Adrenal gland (tissue), 12 donors: ENCODE data around the gene PRELID3B. TPM values are rescaled to one million over a fixed set of nuclear protein-coding genes. Genes with fewer than 3 reads are reported as not detected.

Experiments used
- DNase-seq, 7 donors: peaks; one replicate each; pipeline ENCODE4 v3.0.0-alpha.2; 2019 to 2020
- H3K27ac ChIP-seq, 5 donors: fragments of 200-600 bp; sonication (generic) in 4 of 5; 1 replicate in 3 of 5; 2 replicates in 2 of 5; pipeline versions ENCODE4 v1.5.1 to v1.8.0; 2016 to 2020; ENCODE audit warnings: mild to moderate bottlenecking in 1 of 5
- H3K27me3 ChIP-seq: fragments of 200-600 bp; 2 replicates; pipeline ENCODE4 v1.8.0; 2021
- H3K36me3 ChIP-seq, 2 donors: fragments of 200-600 bp; replicated peaks in 1 of 2; 1 replicate in 1 of 2; 2 replicates in 1 of 2; pipeline versions ENCODE4 v1.5.1 to v1.8.0; 2018 to 2022
- H3K4me1 ChIP-seq, 2 donors: fragments of 200-600 bp; replicated peaks in 1 of 2; 1 replicate in 1 of 2; 2 replicates in 1 of 2; pipeline versions ENCODE4 v1.5.1 to v1.8.0; 2018 to 2021
- H3K4me3 ChIP-seq, 4 donors: fragments of 200-600 bp; sonication (generic) in 3 of 4; one replicate each; pipeline ENCODE4 v1.5.1; 2016 to 2018
- H3K9me3 ChIP-seq, 3 donors: fragments of 200-600 bp; sonication (generic) in 1 of 3; replicated peaks in 1 of 3; 1 replicate in 2 of 3; 2 replicates in 1 of 3; pipeline versions ENCODE4 v1.5.1 to v1.8.0; 2016 to 2021
- CTCF ChIP-seq, 6 experiments: fragments of 450-650 bp in 4 of 6; fragments of 200-600 bp in 2 of 6; sonication (generic) in 1 of 6; IDR thresholded peaks; 1 replicate in 5 of 6; 2 replicates in 1 of 6; pipeline versions ENCODE4 v1.5.1 to v1.8.0; 2016 to 2021; ENCODE audit warnings: antibody characterized with exemption in 6 of 6, mild to moderate bottlenecking in 2 of 6, moderate library complexity in 1 of 6
- POLR2A ChIP-seq, 2 donors: fragments of 450-650 bp; IDR thresholded peaks; one replicate each; pipeline ENCODE4 v1.6.1; 2017; ENCODE audit warnings: antibody characterized with exemption in 2 of 2, mild to moderate bottlenecking in 2 of 2, moderate library complexity in 1 of 2
- WGBS, 4 donors: extraction: QIAGEN DNeasy Blood & Tissue Kit in 2 of 4; methylation state at CpG; one replicate each; pipeline versions ENCODE4 v1.1.5 to v1.1.7; 2013 to 2017; 5-methylcytosine and 5-hydroxymethylcytosine counted together
- intact Hi-C, 2 donors: fragments of 100-400 bp; cut with DNase I; formaldehyde crosslinking; loops; one replicate each; pipeline versions ENCODE4 v1.14.1 to v1.15.0; 2022 to 2023
- polyA plus RNA-seq, 3 donors: library from polyadenylated mRNA; stranded (reverse); fragments of 200-250 nt in 2 of 3; fragments of 350-450 nt in 1 of 3; fragmentation: Illumina TruSeq in 1 of 3; extraction: RNeasy Lipid Tissue Mini Kit (QIAGEN cat#74804) in 1 of 3; gene quantifications; one replicate each; pipeline ENCODE4 v1.2.3, GENCODE V29; 2013 to 2014
- total RNA-seq, 9 donors: library from RNA; depleted of rRNA in 4 of 9; stranded (reverse); fragments of >200 nt in 4 of 9; fragments of 120-200 nt in 1 of 9; fragmentation: NEBNext Ultra II Directional in 1 of 9; extraction: Animal tissue kit (Norgen Biotek cat#: 25700) in 1 of 9; gene quantifications; one replicate each; pipeline versions ENCODE4 v1.1.0 to v1.2.4, GENCODE V29; 2013 to 2023
- donor health status: healthy with polysubstance abuse.
- donor health status: Bipolar disorder and iron deficiency.
- donor health status: DM: yes; HTN: yes; CAD: no.
- donor health status: DM: no; HTN: no; CAD: no.
- donor health status: DM: no; HTN: no; CAD: no.
- donor health status: DM: yes; HTN: yes; CAD: no.

Gene PRELID3B
- total and polyA plus RNA-seq, 12 donors, result 13.3 to 119 (median 47.8) TPM

GRCh38 chr20:58997141-58997770, 45.3 kb downstream of the PRELID3B start:
- Histone ChIP-seq H3K9me3 (no peaks in the 10 kb centered on the region), H3K27me3 (no peaks in the 10 kb centered on the region), H3K4me3 (no peak overlapping the region), H3K27ac (no peak overlapping the region), H3K4me1 (no peaks in the 10 kb centered on the region), H3K36me3 (peaks cover 0 to 85% of the 10 kb centered on the region in 2 donors)
- WGBS, 4 donors, result 91 to 95% (median 92%) methylated on average over 24 of the region's 24 CpGs
- intact Hi-C loops, result no loop called here
- DNase-seq, result no peak
- no peak for TF ChIP-seq CTCF (IDR thresholded peaks at IDR 0.05)
- TF ChIP-seq POLR2A (IDR thresholded peaks at IDR 0.05), result no peak

DNA sequence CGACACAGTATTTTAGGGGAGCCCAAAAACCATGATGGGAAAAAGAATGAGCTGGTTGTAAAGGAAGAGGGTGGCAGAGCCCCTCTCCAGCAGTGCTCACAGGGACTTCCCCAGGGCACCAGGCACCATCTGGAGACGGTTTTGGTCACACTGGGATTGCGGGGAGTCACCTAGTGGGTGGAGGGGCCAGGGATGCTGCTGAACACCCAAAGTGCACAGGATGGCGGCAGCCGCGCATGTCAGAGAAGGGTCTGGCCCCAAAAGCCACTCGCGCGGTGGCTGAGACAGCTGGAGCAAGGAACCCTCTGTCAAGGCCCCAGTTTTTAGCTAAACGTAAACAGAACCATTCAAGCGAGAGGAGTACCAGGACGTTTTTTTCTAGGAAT, 46.4 kb downstream of the PRELID3B start:
- DNase-seq, result no peak
- intact Hi-C loops, result no loop called here
- Histone ChIP-seq H3K27ac (no peak overlapping the region), H3K27me3 (no peaks in the 10 kb centered on the region), H3K36me3 (peaks cover 0 to 87% of the 10 kb centered on the region in 2 donors), H3K4me3 (no peak overlapping the region), H3K9me3 (no peaks in the 10 kb centered on the region), H3K4me1 (no peaks in the 10 kb centered on the region)
- 89 to 92% (median 91%) methylated on average over 12 of the region's 12 CpGs for WGBS, 4 donors
- TF ChIP-seq POLR2A (IDR thresholded peaks at IDR 0.05) (no peak), CTCF (IDR thresholded peaks at IDR 0.05) (no peak)

DNA sequence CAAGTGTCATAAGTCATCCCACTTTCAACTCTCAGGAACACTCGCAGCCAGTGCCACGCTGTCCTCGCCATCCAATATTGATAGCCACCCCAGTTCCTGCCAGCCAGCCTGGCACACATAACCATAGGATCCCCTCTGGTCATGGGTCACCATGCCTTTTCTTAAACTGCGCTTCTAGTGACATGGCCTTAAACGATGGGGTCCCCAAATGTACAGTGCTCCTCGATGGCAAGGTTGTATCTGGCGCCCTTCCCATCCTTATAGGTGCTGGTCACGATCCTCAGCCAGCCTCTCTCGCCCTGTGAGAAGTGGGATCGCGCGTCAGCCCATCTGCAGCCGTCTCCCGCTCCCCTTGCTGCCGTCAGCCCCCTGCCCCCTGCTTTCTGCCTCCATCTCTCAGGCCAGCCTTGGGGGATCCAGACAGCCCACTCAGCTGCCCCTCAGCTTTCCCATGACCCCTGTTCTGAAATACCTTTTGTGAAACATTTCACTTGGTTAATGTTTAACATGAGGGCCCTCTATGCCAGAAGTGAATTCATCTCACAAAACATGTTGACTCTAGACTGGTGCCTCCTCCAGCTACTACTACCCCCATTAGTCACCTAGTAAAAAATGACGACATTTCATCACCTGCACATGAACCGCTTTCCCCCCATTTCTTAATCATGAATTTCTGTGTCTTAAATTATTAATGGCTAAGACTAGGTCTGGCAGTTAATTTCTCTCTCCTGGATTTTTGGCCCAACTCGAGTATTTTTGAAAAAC, 46.9 kb downstream of the PRELID3B start:
- TF ChIP-seq POLR2A (IDR thresholded peaks at IDR 0.05) (no peak), CTCF (IDR thresholded peaks at IDR 0.05) (no peak)
- Histone ChIP-seq H3K4me1 (no peaks in the 10 kb centered on the region), H3K27ac (no peak overlapping the region), H3K9me3 (no peaks in the 10 kb centered on the region), H3K4me3 (no peak overlapping the region), H3K27me3 (no peaks in the 10 kb centered on the region), H3K36me3 (peaks cover 0 to 89% of the 10 kb centered on the region in 2 donors)
- no peak for DNase-seq
- 77 to 88% (median 87%) methylated on average over 14 to 18 of the region's 18 CpGs for WGBS, 4 donors
- intact Hi-C loops, result no loop called here

DNA sequence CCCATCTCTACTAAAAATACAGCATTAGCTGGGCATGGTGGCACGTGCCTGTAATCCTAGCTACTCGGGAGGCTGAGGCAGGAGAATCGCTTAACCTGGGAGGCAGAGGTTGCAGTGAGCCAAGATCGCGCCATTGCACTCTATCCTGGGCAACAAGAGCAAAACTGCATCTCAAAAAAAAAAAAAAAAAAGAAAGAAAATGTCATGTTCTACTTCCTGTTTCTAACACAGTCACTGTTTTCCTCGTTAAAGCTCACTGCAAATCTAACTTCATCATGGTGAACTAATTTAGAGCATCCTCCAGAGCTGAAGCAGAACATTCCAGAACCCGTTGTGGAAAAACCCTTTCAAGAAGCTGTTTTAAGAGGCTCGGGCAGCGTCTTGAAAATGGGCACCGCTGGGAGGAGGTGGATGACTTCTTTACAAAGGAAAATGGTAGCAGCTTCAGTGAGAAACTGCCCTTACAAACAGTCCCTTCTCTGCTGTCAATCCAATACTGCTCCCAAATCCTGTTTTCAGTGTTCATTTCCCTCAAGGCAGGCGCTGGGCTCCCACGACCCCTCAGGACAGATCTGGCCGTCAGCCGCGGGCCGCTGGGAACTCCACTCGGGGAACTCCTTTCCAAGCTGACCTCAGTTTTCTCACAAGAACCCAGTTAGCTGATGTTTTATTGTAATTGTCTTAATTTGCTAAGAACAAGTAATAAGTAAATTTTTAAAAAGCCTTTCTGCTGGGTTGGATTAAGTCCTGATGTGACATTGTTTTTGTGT, 48.0 kb downstream of the PRELID3B start:
- DNase-seq, result no peak
- no peaks in the 10 kb centered on the region for H3K4me1 ChIP-seq
- H3K27ac ChIP-seq, result no peak overlapping the region
- no peaks in the 10 kb centered on the region for H3K27me3 ChIP-seq
- no peak for TF ChIP-seq POLR2A (IDR thresholded peaks at IDR 0.05)
- no peak for TF ChIP-seq CTCF (IDR thresholded peaks at IDR 0.05)
- peaks cover 0 to 98% of the 10 kb centered on the region in 2 donors for H3K36me3 ChIP-seq
- H3K4me3 ChIP-seq, result no peak overlapping the region
- 83 to 89% (median 86%) methylated on average over 16 to 17 of the region's 17 CpGs for WGBS, 4 donors
- intact Hi-C loops, result no loop called here
- H3K9me3 ChIP-seq, result no peaks in the 10 kb centered on the region
